Esophagus (tissue), 2 donors: Measurements from ENCODE around the gene MYLK3. TPM values are rescaled to one million over a fixed set of nuclear protein-coding genes. Genes with fewer than 3 reads are reported as not detected.

Experiments
- H3K27ac ChIP-seq, 2 donors: one replicate each; pipeline ENCODE4 v1.5.1; 2013; ENCODE audit warnings: low read depth in 2 of 2, mild to moderate bottlenecking in 2 of 2, inconsistent platforms in 1 of 2, low read length in 1 of 2, moderate library complexity in 1 of 2
- H3K27me3 ChIP-seq, 2 donors: one replicate each; pipeline ENCODE4 v1.6.1; 2013; ENCODE audit warnings: low read length in 2 of 2, control low read depth in 1 of 2, mild to moderate bottlenecking in 1 of 2; ENCODE audit not compliant: insufficient read depth in 2 of 2, control insufficient read depth in 1 of 2
- H3K36me3 ChIP-seq, 2 donors: one replicate each; pipeline ENCODE4 v1.6.1; 2013; ENCODE audit warnings: low read length in 1 of 2; ENCODE audit not compliant: control insufficient read depth in 2 of 2, insufficient read depth in 2 of 2
- H3K4me1 ChIP-seq, 2 donors: one replicate each; pipeline ENCODE4 v1.6.1; 2013; ENCODE audit warnings: low read length in 1 of 2; ENCODE audit not compliant: control insufficient read depth in 2 of 2, insufficient read depth in 2 of 2
- H3K4me3 ChIP-seq, 2 donors: one replicate each; pipeline ENCODE4 v1.5.1; 2013; ENCODE audit warnings: low read length in 2 of 2, mild to moderate bottlenecking in 2 of 2, low read depth in 1 of 2, moderate library complexity in 1 of 2
- H3K9me3 ChIP-seq, 2 donors: one replicate each; pipeline ENCODE4 v1.6.1; 2013; ENCODE audit warnings: mild to moderate bottlenecking in 2 of 2, low read depth in 1 of 2, low read length in 1 of 2, moderate library complexity in 1 of 2; ENCODE audit not compliant: control insufficient read depth in 2 of 2, insufficient read depth in 1 of 2
- WGBS, 2 donors: extraction: QIAGEN DNeasy Blood & Tissue Kit; methylation state at CpG; one replicate each; pipeline ENCODE4 v1.1.7; 2013; 5-methylcytosine and 5-hydroxymethylcytosine counted together
- polyA plus RNA-seq, 2 donors: library from polyadenylated mRNA; stranded (reverse); fragments of 200-250 nt; gene quantifications; one replicate each; pipeline ENCODE4 v1.2.3, GENCODE V29; 2013
- donor health status: healthy with polysubstance abuse.
- donor health status: Bipolar disorder and iron deficiency.

Gene MYLK3
- polyA plus RNA-seq, 2 donors = 0.04 to 0.08 TPM

DNA sequence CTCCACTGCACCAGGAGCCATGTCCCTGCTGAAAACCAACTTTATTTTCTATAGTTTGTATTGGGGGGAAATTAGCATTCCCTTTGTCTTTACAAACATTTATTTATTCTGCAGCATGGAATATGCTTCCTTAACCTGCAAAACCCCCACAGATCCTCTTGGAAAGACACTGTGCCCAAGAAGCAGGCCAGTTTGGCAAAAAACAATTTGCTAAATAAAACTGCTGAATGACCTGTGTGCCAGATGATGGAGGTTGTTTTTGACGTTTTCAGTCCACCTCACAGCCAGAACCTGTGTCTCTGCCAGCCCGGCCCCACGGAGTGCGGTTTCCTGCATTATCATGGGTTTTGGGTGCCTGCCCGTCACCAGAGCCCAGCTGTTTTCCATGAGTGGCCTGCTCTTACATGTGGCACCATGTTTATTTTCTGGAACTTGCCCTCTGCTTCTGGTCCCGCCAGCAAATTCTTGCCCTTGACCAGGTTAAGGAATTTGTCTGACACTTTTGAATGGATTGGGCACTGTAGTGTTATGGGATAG lies 32.3 kb downstream of the MYLK3 start:
- Histone ChIP-seq H3K4me3 (no peak overlapping the region), H3K4me1 (no peaks in the 10 kb centered on the region), H3K27ac (no peak overlapping the region), H3K9me3 (no peaks in the 10 kb centered on the region), H3K27me3 (no peaks in the 10 kb centered on the region), H3K36me3 (no peaks in the 10 kb centered on the region)
- 67 to 69% methylated on average over 6 of the region's 6 CpGs for WGBS, 2 donors

DNA sequence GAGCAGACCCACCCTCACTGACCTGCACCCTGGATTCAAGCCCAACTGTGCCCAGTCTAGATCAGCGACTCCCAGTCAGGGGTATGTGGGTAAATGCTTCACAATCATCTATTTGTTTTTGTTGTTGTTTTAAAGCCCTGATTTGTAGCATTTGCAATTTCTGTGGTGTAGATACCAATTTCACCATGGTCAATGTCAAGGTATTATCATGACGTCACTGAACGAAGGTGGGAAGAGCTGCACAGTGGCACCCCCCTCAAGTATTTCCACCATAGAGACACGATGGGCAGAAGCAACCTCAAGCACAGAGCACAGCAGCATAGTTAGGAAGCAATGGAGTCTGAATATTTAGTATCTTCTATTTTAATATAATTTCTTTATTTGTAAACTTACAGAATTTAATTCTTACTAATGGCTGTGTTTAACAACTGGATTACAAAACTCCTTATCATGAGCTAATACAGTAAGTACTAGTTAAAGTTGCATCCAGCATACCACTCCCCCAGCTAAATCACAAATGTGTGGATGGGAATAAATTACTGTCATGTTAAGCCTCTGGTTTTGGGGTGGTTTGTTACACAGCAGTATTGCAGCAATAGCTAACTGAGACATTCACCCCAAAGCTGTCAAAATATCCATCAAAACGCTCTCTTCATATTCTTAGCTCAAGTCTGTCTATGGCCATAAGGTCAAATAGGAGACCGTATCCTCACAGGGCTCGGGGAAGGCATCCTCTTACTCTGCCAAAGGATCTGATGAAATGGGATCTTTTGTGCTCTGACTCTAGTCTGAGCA lies 33.1 kb downstream of the MYLK3 start:
- Histone ChIP-seq H3K27me3 (no peaks in the 10 kb centered on the region), H3K36me3 (no peaks in the 10 kb centered on the region), H3K4me3 (no peak overlapping the region), H3K9me3 (no peaks in the 10 kb centered on the region), H3K27ac (no peak overlapping the region), H3K4me1 (no peaks in the 10 kb centered on the region)
- WGBS, 2 donors = 86 to 88% methylated on average over 7 of the region's 7 CpGs

DNA sequence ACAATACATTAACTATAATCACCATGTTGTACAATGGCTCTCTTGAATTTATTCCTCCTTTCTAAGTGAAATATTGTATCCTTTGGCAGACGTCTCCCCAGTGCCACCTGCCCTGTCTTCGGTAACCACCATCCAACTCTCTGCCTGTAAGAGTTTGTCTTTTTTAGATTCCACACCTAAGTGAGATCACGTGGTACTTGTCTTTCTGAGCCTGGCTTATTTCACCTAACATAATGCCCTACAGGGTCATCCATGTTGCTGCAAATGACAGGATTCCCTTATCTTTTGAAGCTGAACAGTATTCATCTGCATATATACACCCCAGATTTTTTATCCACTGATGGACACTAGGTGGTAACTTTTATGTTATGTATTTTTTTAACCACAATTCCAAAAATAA lies 34.5 kb downstream of the MYLK3 start:
- no peak overlapping the region for H3K27ac ChIP-seq
- H3K27me3 ChIP-seq = no peaks in the 10 kb centered on the region
- H3K36me3 ChIP-seq = no peaks in the 10 kb centered on the region
- 74 to 79% methylated on average over 3 of the region's 3 CpGs for WGBS, 2 donors
- no peaks in the 10 kb centered on the region for H3K4me1 ChIP-seq
- no peaks in the 10 kb centered on the region for H3K9me3 ChIP-seq
- no peak overlapping the region for H3K4me3 ChIP-seq

DNA sequence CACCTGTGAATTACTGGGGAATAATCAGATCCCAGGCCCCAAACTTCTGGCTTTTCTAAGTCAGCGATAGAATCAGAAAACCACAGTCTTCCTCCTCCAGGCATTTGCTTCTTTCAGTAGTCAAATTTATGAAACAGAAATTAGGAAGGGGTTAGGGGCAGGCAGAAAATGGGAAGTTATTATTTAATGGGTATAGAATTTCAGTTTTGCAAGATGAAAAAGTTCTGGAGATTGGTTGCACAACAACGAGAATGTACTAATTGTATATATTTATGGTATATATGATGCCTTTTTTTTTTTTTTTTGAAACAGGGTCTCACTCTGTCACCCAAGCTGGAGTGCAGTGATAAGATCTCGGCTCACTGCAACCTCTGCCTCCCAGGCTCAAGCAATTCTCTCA lies 35.2 kb downstream of the MYLK3 start:
- no peak overlapping the region for H3K27ac ChIP-seq
- H3K4me1 ChIP-seq = no peaks in the 10 kb centered on the region
- H3K9me3 ChIP-seq = no peaks in the 10 kb centered on the region
- H3K4me3 ChIP-seq = no peak overlapping the region
- no peaks in the 10 kb centered on the region for H3K36me3 ChIP-seq
- no peaks in the 10 kb centered on the region for H3K27me3 ChIP-seq
- WGBS, 2 donors = 76 to 79% methylated on average over 3 of the region's 3 CpGs

DNA sequence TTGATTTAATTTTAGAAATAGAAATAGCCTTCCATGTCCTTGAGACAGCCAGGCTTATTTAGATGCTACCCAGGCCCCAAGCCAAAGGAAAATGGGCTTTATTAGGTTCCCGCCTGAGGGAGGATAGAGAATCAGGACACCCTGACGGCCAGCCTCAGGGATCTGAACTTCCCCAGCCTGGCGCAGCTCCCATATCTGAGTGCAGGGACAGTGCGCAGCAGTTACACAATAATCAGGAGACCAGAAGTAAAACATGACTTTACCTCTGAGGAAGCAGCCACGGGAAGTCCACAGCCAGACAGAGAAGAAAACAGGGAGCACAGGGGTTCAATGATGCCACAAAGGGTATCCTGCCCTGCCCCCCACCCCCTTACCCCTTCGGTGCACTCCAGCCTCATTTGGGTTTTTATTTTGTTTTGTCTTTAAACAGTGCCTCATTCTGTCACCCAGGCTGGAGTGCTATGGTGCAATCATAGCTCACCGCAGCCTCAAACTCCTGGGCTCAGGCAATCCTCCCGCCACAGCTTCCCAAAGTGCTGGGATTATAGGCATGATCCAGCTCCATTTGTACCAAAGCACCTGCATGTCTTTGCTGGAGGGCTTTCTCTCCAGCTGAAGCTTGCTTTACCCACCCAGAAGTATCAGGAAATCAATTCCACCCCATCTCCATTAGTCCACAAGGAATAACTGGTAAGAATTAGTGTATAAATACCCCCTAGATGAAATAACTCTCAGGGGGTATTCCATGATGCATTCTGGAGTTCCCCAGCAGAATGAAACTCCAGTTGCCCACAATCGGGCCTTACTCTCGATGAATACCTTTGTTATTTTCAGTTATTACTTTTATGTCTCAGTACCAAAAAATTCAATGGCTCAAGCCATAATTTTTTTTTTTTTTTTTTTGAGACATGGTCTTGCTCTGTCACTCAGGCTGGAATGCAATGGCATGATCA lies 36.8 kb downstream of the MYLK3 start:
- Histone ChIP-seq H3K36me3 (no peaks in the 10 kb centered on the region), H3K4me3 (no peak overlapping the region), H3K9me3 (no peaks in the 10 kb centered on the region), H3K4me1 (no peaks in the 10 kb centered on the region), H3K27ac (no peak overlapping the region), H3K27me3 (no peaks in the 10 kb centered on the region)
- WGBS, 2 donors = 79 to 85% methylated on average over 10 of the region's 10 CpGs

DNA sequence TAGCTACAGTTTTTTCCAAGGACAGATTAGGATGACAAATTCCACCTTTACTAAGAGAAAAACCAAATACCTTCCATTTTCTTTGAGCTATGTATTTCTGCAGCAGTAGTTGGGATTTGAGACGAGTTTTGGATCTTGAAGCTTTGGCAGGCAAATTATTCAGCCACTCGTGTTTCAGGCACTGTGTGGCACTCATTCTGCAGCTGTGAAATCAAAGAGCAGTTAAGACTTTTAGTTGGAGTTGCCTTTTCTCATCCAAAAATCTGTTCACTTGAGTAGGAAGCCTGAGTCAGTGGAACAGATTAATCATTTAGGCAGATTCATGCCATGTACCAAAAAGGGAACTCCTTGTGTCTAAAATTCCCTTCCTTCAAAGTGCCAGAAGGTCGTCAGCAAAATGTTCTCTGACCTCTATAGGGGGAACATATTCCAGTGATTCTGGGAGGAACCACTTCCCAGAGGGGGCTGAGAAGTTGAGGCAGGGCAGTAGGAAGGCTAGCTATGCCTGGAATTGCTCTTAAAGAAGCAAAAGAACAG lies 38.6 kb downstream of the MYLK3 start:
- Histone ChIP-seq H3K4me3 (no peak overlapping the region), H3K27ac (no peak overlapping the region), H3K36me3 (no peaks in the 10 kb centered on the region), H3K4me1 (no peaks in the 10 kb centered on the region), H3K27me3 (no peaks in the 10 kb centered on the region), H3K9me3 (no peaks in the 10 kb centered on the region)
- WGBS, 2 donors = 31 to 40% methylated on average over 3 of the region's 3 CpGs

DNA sequence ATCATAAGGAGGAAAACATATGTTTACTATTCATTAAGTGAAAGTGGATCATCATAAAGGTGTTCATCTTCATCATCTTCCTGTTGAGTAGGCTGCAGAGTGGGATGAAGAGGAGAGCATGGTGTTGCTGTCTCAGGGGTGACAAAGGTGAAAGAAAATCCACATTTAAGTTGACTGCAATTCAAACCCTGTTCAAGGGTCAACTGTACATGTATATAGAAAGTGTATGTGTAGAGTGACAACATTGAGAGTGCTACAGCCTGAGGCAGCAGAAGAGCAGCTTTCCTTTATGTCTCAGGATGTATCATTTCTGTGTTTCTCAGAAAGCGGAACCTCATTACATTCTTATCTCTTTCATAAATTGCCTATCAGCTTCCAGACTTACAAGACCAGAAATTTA lies 41.5 kb downstream of the MYLK3 start:
- Histone ChIP-seq H3K4me3 (no peak overlapping the region), H3K27ac (no peak overlapping the region), H3K36me3 (no peaks in the 10 kb centered on the region), H3K4me1 (no peaks in the 10 kb centered on the region), H3K9me3 (no peaks in the 10 kb centered on the region), H3K27me3 (no peaks in the 10 kb centered on the region)
- WGBS, 2 donors = 0% methylated on average over 1 of the region's 1 CpG

DNA sequence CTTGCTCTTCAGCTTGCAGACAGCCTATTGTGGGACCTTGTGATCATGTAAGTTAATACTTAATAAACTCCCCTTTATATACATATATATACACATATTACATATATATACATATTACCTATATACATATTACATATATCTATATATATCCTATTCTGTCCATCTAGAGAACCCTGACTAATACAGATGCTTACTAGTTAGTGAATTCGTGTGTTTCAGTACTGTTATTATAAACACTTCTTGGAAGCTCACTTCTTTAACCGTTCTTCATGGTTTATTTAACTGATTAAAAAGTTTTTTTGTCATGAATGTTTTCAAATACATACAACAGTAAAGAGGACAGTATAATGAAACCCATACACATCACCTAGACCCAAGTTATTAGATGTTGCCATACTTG lies 46.1 kb downstream of the MYLK3 start:
- no peaks in the 10 kb centered on the region for H3K4me1 ChIP-seq
- no peaks in the 10 kb centered on the region for H3K27me3 ChIP-seq
- WGBS, 2 donors = 68 to 76% methylated on average over 2 of the region's 2 CpGs
- H3K27ac ChIP-seq = no peak overlapping the region
- no peak overlapping the region for H3K4me3 ChIP-seq
- no peaks in the 10 kb centered on the region for H3K9me3 ChIP-seq
- H3K36me3 ChIP-seq = no peaks in the 10 kb centered on the region

DNA sequence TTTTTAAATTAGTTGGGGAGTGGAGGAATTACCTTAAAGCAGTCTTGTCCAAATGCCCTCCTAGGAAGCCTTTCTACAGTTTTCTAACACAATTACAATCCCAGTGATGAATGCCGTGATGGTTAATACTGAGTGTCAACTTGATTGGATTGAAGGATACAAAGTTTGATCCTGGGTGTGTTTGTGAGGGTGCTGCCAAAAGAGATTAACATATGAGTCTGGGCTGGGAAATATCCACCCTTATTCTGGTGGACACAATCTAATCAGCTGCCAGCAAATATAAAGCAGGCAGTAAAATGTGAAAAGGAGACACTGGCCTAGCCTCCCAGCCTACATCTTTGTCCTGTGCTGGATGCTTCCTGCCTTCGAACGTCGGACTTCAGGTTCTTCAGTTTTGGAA lies 46.5 kb downstream of the MYLK3 start:
- H3K27ac ChIP-seq = no peak overlapping the region
- WGBS, 2 donors = 83 to 91% methylated on average over 4 of the region's 4 CpGs
- H3K4me3 ChIP-seq = no peak overlapping the region
- no peaks in the 10 kb centered on the region for H3K4me1 ChIP-seq
- no peaks in the 10 kb centered on the region for H3K36me3 ChIP-seq
- H3K9me3 ChIP-seq = no peaks in the 10 kb centered on the region
- H3K27me3 ChIP-seq = no peaks in the 10 kb centered on the region
